GM12891 (cell line): ENCODE measurements around the gene AIFM1.

Experiments
- DNase-seq: peaks from one replicate; pipeline ENCODE4 v3.0.0; 2011; ENCODE audit warnings: low spot score; ENCODE audit not compliant: insufficient read length
- FAIRE-seq: peaks from 2 replicates; lab custom pipeline; 2011; peaks lifted over from hg19 to GRCh38; lab: Jason Lieb, UNC
- PAX5 ChIP-seq: IDR thresholded peaks from 2 replicates; pipeline ENCODE4 v1.6.1; 2011; ENCODE audit warnings: low read length, moderate library complexity, mild to moderate bottlenecking; ENCODE audit not compliant: insufficient read depth, severe bottlenecking
- POLR2A ChIP-seq: IDR thresholded peaks from 2 replicates; pipeline ENCODE4 v1.6.1; 2011; ENCODE audit warnings: low read depth, low read length, control low read depth
- POLR2AphosphoS5 ChIP-seq: IDR thresholded peaks from 2 replicates; pipeline ENCODE4 v1.6.1; 2011; ENCODE audit warnings: low read depth, low read length, control low read depth
- POU2F2 ChIP-seq: IDR thresholded peaks from 2 replicates; pipeline ENCODE4 v1.6.1; 2011; ENCODE audit warnings: low read depth, mild to moderate bottlenecking, control low read depth, low read length, moderate library complexity
- SPI1 ChIP-seq: IDR thresholded peaks from 2 replicates; pipeline ENCODE4 v1.6.1; 2011; ENCODE audit warnings: low read depth, low read length, control low read depth
- TAF1 ChIP-seq: IDR thresholded peaks from 2 replicates; pipeline ENCODE4 v1.6.1; 2011; ENCODE audit warnings: low read depth, low read length, control low read depth

AIFM1 gene

DNA sequence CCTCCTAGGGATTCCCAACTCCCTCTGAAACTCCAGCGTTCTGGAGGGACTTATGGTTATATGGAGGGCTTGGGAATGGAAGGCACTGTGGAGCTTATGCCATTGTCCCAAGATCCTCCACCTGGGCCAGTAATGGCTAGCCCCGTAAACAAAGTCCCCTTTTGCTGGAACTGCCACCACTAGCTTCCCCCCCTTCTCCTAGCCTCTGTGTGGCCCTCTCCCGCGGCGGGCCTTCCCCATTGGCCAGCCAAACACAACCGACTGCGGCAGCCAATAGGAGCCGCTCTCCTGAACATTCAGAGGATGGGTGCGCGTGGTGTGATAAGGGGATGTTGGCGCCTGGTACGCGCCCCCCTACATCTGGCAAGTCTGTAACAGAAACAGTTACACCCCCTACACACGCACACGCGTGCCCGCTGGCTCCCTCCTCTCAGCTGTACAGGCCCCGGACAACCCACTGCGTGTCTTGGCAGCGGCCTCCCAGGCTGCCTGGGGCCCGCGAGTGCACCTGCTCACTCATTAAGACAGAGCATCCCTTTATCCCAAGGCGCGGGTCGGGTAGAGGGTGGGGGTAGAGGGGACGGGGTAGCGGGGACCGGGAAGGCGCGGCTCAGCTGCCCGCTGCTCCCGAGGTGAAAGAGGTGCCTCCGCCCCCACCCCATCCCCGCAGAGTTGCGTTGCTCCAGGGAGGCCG lies 5.3 kb upstream of the AIFM1 start:
- DNase-seq (no peak), FAIRE-seq (peak; percentile 94)
- TF ChIP-seq POLR2AphosphoS5 (no peak), POU2F2 (no peak), POLR2A (no peak), PAX5 (no peak), TAF1 (no peak), SPI1 (no peak)

GRCh38 chrX:130167040-130167439 lies 1.4 kb upstream of the AIFM1 start:
- TF ChIP-seq POLR2A, result no peak
- no peak for TF ChIP-seq POLR2AphosphoS5
- no peak for TF ChIP-seq TAF1
- no peak for TF ChIP-seq SPI1
- TF ChIP-seq PAX5, result no peak
- no peak for TF ChIP-seq POU2F2
- FAIRE-seq (no peak), DNase-seq (no peak)

GRCh38 chrX:130166503-130166777 lies 799 bp upstream of the AIFM1 start:
- TF ChIP-seq POLR2AphosphoS5, result no peak

DNA sequence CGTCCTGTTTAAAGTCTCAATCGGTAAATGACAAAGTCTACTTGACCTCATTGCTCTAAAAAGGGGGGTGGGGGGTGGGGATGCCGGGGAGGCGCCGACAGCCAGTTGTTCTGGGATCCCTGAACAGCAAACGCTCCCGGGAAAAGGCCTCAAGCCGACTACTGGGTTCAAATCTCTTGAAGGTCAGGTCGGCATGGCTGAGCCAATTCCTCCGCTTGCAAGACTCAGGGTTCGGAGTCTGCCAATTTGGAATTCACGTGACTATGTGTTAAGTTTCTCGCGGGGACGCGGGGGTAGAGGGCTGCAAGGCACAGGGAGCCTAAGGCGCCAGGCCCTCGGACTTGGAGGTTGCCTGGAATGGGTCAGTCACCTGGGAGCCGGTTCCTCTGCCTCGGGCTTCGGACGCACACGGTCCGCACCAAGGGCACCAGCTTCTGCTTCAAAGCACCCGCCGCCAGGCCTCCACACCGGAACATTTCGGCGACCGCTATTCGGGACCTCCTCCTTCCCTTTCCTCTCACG lies 399 bp downstream of the AIFM1 start:
- FAIRE-seq (no peak), DNase-seq (no peak)
- TF ChIP-seq PAX5 (no peak), POLR2A (peak; percentile 78; the same call in 1 of the 2 replicates)

More at GRCh38 chrX:130166503-130166777, 799 bp upstream of the AIFM1 start:
- FAIRE-seq (no peak), DNase-seq (no peak)

- no peak for FAIRE-seq
- TF ChIP-seq TAF1 (no peak), PAX5 (no peak), POU2F2 (no peak), POLR2AphosphoS5 (no peak), POLR2A (no peak), SPI1 (no peak)
- no peak for DNase-seq
Measured at GRCh38 chrX:130163398-130163797, 2.2 kb downstream of the AIFM1 start.

- FAIRE-seq, result no peak
- TF ChIP-seq POLR2AphosphoS5 (no peak), POLR2A (no peak), PAX5 (no peak), TAF1 (no peak)
Measured at GRCh38 chrX:130162094-130162735, 3.4 kb downstream of the AIFM1 start.

GRCh38 chrX:130159776-130160175 lies 5.9 kb downstream of the AIFM1 start:
- no peak for FAIRE-seq
- TF ChIP-seq TAF1, result no peak
- DNase-seq, result no peak

More at GRCh38 chrX:130162094-130162735, 3.4 kb downstream of the AIFM1 start:
- no peak for DNase-seq

DNA sequence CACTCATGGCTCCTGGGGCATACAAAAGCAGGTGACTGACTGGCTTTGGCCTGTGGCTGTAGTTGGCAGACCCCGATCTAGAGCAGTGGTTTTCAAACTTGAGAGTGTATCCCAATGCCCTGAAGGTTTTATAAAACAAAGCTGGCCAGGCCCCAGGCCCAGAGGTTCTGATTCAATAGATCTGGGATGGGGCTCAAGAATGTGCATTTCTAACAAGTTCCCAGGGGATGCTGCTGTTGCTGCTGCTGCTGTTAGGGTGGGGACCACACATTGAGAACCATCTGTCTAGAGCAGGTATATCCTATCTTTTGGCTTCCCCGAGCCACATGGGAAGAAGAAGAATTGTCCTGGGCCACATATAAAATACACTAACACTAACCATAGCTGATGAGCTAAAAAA lies 7.3 kb downstream of the AIFM1 start:
- DNase-seq, result no peak
- TF ChIP-seq PAX5 (no peak), TAF1 (no peak), POU2F2 (no peak)
- FAIRE-seq, result no peak

DNA sequence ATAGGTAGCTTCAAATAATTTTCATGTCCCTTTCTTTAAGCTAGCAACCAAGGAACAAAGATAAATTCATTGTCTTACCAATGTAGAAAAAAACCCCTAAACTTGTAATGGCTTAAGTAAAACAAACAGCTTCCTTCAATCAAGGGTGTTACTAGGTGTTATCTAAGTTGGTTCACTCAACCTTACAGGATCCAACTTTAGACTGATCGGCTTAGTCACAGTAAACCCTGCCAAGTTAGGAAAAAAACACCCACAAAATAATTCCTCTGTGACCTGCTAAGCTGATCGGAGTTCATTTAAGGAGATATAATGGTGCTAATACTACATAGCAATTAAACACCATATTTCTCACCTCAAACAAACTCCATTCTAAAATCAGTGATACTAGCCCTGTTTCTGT lies 10.1 kb downstream of the AIFM1 start:
- no peak for TF ChIP-seq TAF1
- no peak for TF ChIP-seq SPI1
- no peak for TF ChIP-seq POLR2AphosphoS5
- no peak for TF ChIP-seq POU2F2
- TF ChIP-seq POLR2A, result no peak
- no peak for TF ChIP-seq PAX5
- FAIRE-seq (no peak), DNase-seq (no peak)

GRCh38 chrX:130147631-130148030 lies 18.0 kb downstream of the AIFM1 start:
- no peak for TF ChIP-seq TAF1
- TF ChIP-seq POLR2A, result no peak
- no peak for TF ChIP-seq PAX5
- TF ChIP-seq SPI1, result no peak
- no peak for TF ChIP-seq POLR2AphosphoS5
- no peak for TF ChIP-seq POU2F2
- DNase-seq, result no peak
- FAIRE-seq, result no peak

GRCh38 chrX:130145123-130145522 lies 20.5 kb downstream of the AIFM1 start:
- FAIRE-seq (peak; percentile 28), DNase-seq (no peak)
- TF ChIP-seq POLR2A, result no peak
- TF ChIP-seq TAF1, result no peak
- no peak for TF ChIP-seq PAX5
- TF ChIP-seq POLR2AphosphoS5, result no peak
- TF ChIP-seq POU2F2, result no peak
- no peak for TF ChIP-seq SPI1
